ENCODE data around the gene AURKB.
A peak's percentile ranks its signal among the peaks of the same experiment; 100 is the strongest.

Gene AURKB

DNA sequence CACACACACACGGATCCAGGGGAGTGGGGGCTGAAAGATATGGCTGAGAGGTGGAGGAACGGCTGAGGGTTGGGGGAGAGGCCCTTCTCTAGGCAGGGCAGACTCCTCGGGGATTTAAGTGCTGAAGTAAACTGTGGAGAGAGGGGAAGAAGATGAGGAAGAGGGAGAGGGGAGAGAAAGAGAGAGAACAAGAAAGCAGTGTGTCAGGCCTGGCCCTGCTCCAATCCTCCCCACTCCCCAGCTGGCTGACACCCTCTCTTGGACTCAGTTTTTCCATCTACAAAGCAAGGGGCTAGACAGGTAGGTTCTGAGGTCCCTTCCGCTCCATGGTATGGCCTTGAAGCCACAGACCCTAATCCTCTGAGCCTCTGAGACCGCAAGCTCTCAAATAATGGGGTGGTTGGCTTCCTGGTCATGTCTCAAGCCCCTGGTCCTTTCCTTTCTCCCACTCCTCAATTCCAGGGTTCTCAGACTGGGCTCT lies 49.6 kb downstream of the AURKB start:
- no peak for DNase-seq

GRCh38 chr17:8160224-8160577 lies 50.2 kb downstream of the AURKB start:
- no peak for DNase-seq

DNA sequence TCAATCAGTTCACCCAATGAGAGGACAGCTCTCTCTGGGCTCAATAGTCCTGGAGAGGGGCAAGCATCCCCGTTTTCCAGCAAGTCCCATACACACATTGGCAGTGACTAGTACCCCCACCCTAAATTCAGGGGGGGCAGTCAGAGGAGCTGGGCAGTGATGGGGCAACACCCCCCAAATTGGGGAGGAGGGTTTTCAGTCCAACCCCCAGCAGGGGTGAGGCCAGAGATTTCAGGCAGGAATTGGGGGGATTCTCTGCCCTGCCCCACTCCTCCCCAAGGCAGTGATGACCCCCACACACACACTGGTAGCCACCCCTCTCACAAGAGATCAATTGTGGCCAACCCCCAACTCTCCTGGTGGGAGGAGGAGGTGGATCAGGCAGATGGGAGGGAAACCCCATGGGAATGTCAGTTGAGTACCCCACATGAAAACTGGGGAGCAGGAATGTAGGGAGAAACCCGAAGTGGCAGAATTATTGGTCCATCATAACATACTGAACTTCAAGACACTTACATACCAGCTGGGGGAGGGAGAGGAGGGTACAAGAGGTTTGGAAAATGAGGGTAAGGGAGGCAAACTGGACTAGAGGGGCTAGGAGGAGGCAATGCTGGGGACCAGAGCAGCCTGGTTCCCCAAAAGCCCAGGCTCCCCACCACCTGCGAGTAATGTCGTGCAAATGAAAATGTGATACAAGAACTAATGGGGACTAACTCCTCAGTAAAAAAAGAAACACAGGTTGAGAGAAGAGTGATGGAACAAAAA lies 50.7 kb downstream of the AURKB start:
- DNase-seq, result no peak

DNA sequence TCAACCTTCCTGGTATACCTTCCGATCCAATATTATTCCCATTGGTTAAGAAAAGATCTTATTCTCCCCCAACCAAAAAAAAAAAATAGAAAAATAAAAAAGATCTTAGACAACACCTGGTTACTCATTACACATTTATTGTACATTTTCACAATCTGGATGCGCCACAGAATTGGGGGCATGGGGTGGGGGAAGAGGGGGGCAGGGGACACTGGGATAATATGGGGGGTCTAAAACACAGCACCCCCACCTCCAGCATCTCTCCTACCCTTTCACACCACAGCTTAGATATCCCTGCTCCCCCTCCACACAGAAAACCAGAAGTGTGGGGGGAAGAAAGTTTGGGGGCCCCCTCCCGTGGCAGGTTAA lies 51.4 kb downstream of the AURKB start:
- DNase-seq, result no peak

- DNase-seq, result peak; percentile 63
Observed at GRCh38 chr17:8158267-8159031, 51.9 kb downstream of the AURKB start.

DNA sequence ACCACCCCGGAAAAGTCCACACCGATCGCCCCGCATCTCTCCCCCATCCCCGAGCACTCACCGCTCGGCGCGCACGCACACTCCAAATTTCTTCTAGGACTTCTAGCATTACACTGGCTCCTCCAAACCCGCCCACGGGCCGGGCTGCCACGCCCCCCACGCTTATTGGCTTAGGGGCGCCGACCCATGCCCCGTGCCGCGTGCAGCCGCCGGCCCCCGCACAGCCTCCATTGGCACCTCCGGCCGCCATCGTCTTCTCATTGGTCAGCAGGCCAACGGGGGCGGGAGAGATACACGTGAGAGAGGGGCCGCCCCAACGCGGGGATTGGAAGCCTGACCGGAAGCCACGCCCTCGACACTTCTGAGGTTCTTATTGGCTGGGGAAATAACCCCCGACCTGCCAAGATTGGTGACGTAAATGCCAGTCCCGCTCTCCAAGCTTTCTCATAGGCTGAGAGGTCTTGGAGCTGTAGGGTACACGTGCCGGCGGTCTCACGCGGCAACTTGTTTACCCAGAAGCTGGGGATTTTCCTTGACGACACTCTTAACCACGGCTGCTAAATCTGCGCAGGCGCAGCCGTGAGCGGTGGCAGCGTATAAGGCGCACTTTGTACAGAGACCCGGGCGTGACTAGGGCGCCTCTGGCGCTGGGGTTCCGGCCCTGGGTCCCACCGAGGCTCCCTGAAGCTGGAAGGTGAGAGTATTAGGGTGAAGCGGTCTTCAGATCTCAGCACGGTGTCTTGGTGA lies 54.0 kb downstream of the AURKB start:
- peak; percentile 99 for DNase-seq

DNA sequence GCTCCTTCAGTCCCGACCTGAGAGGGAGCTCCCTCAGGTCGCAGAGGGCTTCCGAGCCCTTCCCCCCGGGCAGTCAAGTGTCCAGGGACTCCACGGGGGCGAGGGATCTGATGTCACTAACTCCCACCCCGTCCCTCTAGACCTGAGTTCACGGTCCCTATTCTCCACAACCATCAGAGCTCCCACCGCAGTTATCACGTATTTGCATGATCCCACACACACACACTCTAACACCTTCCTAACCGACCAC lies 54.5 kb downstream of the AURKB start:
- no peak for DNase-seq

GRCh38 chr17:8155231-8155995 lies 55.0 kb downstream of the AURKB start:
- no peak for DNase-seq
